HepG2 (cell line): ENCODE data around the gene PIEZO1. TPM values are rescaled to one million over a fixed set of nuclear protein-coding genes. Genes with fewer than 3 reads are reported as not detected.

Experiments used
- ATAC-seq: fragments of 200-7000 bp; cut with Tn5 transposase; 3 replicates; pipeline ENCODE4 v1.9.1; 2020; ENCODE audit warnings: mild to moderate bottlenecking, moderate library complexity
- BruUV-seq: library from RNA; stranded (reverse); fragments of 400-500 nt; replicated peaks from 2 replicates; lab custom pipeline; 2021; lab: Mats Ljungman, UMichigan
- CTCF ChIA-PET: fragments of 300-600 bp; formaldehyde crosslinking; extraction: SDS; loops from one replicate; lab custom pipeline; 2021; ENCODE audit warnings: low total read pairs, inconsistent platforms, low intra/inter-chr PET ratio; lab: Yijun Ruan, JAX
- POLR2A ChIA-PET: fragments of 350-600 bp; sonication (Branson Sonifier 250); formaldehyde crosslinking; loops from one replicate; lab custom pipeline; 2020; ENCODE audit warnings: antibody characterized with exemption, inconsistent platforms; lab: Yijun Ruan, JAX
- DNase-seq: peaks from one replicate; pipeline ENCODE4 v3.0.0-alpha.2; 2015; ENCODE audit warnings: low spot score
- FAIRE-seq: peaks from 3 replicates; lab custom pipeline; 2011; peaks lifted over from hg19 to GRCh38; lab: Jason Lieb, UNC
- H2AFZ ChIP-seq: one replicate; pipeline ENCODE4 v1.6.1; 2011; ENCODE audit warnings: low read length, inconsistent platforms
- H3K27ac ChIP-seq: fragments of 300-600 bp; 3 replicates; pipeline ENCODE4 v1.8.0; 2011; ENCODE audit warnings: mixed run types, mild to moderate bottlenecking, mixed read lengths, low read length, inconsistent platforms; ENCODE audit not compliant: insufficient read depth; ENCODE audit errors: extremely low read length
- H3K27me3 ChIP-seq, 2 experiments: fragments of 200-600 bp in 1 of 2; 2 replicates in 1 of 2; 3 replicates in 1 of 2; pipeline versions ENCODE4 v1.6.0 to v1.8.0; 2011; ENCODE audit warnings: low read length in 2 of 2, mild to moderate bottlenecking in 2 of 2, moderate library complexity in 2 of 2, inconsistent platforms in 1 of 2; ENCODE audit not compliant: insufficient read depth in 2 of 2, control insufficient read depth in 1 of 2
- H3K36me3 ChIP-seq, 2 experiments: fragments of 200-600 bp in 1 of 2; replicated peaks in 1 of 2; 2 replicates in 1 of 2; 3 replicates in 1 of 2; pipeline versions ENCODE4 v1.5.1 to v1.8.0; 2011; ENCODE audit warnings: low read length in 2 of 2, inconsistent platforms in 1 of 2; ENCODE audit not compliant: insufficient read depth in 2 of 2, control insufficient read depth in 1 of 2
- H3K4me1 ChIP-seq: 2 replicates; pipeline ENCODE4 v1.5.1; 2012; ENCODE audit warnings: low read length, inconsistent platforms; ENCODE audit not compliant: insufficient read depth
- H3K4me2 ChIP-seq: 2 replicates; pipeline ENCODE4 v1.6.0; 2011; ENCODE audit warnings: low read depth, low read length, inconsistent platforms
- H3K4me3 ChIP-seq, 3 experiments: fragments of 200-600 bp in 1 of 3; sonication (generic), shearing (Covaris generic) in 1 of 3; replicated peaks in 1 of 3; 2 replicates each; pipeline ENCODE4 v1.5.1; 2011 to 2016; ENCODE audit warnings: low read length in 3 of 3, inconsistent platforms in 2 of 3, low read depth in 2 of 3, mild to moderate bottlenecking in 2 of 3, control low read depth in 1 of 3, mixed read lengths in 1 of 3; ENCODE audit not compliant: insufficient read depth in 1 of 3
- H3K79me2 ChIP-seq: one replicate; pipeline ENCODE4 v1.6.1; 2011; ENCODE audit warnings: low read length, inconsistent platforms; ENCODE audit not compliant: insufficient read depth
- H3K9ac ChIP-seq: 2 replicates; pipeline ENCODE4 v1.6.0; 2011; ENCODE audit warnings: mild to moderate bottlenecking, low read depth, low read length, inconsistent platforms; ENCODE audit not compliant: insufficient read depth
- H3K9me3 ChIP-seq: 2 replicates; pipeline ENCODE4 v1.5.1; 2012; ENCODE audit warnings: mild to moderate bottlenecking, low read length
- H4K20me1 ChIP-seq: 2 replicates; pipeline ENCODE4 v1.6.0; 2011; ENCODE audit warnings: inconsistent platforms, mild to moderate bottlenecking, low read length, moderate library complexity; ENCODE audit not compliant: insufficient read depth
- BORCS8-MEF2B ChIP-seq: sonication (generic); formaldehyde crosslinking; IDR thresholded peaks from 2 replicates; pipeline ENCODE4 v1.8.0; 2022; ENCODE audit warnings: mild to moderate bottlenecking, missing genetic modification reagents
- FOXA1 ChIP-seq, 2 experiments: fragments of 450-650 bp in 1 of 2; sonication (generic) in 1 of 2; formaldehyde crosslinking in 1 of 2; IDR thresholded peaks; 2 replicates each; pipeline versions ENCODE4 v1.4.0 to v1.6.1; 2016 to 2020; ENCODE audit warnings: missing genetic modification reagents in 1 of 2
- MTF1 ChIP-seq: sonication (generic); formaldehyde crosslinking; IDR thresholded peaks from 2 replicates; pipeline ENCODE4 v1.5.0; 2020; ENCODE audit warnings: missing genetic modification reagents
- PCBP1 ChIP-seq: fragments of 200-400 bp; formaldehyde crosslinking; IDR thresholded peaks from 2 replicates; pipeline ENCODE4 v1.6.1; 2017; ENCODE audit warnings: mild to moderate bottlenecking, low read depth, low read length, borderline replicate concordance
- POGK ChIP-seq: sonication (generic); formaldehyde crosslinking; conservative IDR thresholded peaks from 2 replicates; pipeline ENCODE4 v1.8.0; 2022; ENCODE audit warnings: mild to moderate bottlenecking, moderate library complexity, missing genetic modification reagents
- RORA ChIP-seq: sonication (generic); formaldehyde crosslinking; IDR thresholded peaks from 2 replicates; pipeline ENCODE4 v1.5.0; 2020; ENCODE audit warnings: mild to moderate bottlenecking, missing genetic modification reagents, moderate library complexity
- SIN3A ChIP-seq: IDR thresholded peaks from 2 replicates; pipeline ENCODE4 v1.6.1; 2011; ENCODE audit warnings: low read depth, mild to moderate bottlenecking, control low read depth, low read length, borderline replicate concordance
- SIX4 ChIP-seq: sonication (generic); formaldehyde crosslinking; IDR thresholded peaks from 2 replicates; pipeline ENCODE4 v1.4.0; 2020; ENCODE audit warnings: missing genetic modification reagents
- THYN1 ChIP-seq: sonication (generic); formaldehyde crosslinking; IDR thresholded peaks from 2 replicates; pipeline ENCODE4 v1.8.1; 2023; ENCODE audit warnings: low read depth, mild to moderate bottlenecking, moderate library complexity, missing genetic modification reagents, borderline replicate concordance
- TP53 ChIP-seq: sonication (generic); formaldehyde crosslinking; conservative IDR thresholded peaks from 2 replicates; pipeline ENCODE4 v1.4.0; 2020; ENCODE audit warnings: missing genetic modification reagents
- WIZ ChIP-seq: sonication (generic); formaldehyde crosslinking; IDR thresholded peaks from 2 replicates; pipeline ENCODE4 v1.5.1; 2020; ENCODE audit warnings: mild to moderate bottlenecking, missing genetic modification reagents
- ZMAT3 ChIP-seq: sonication (generic); formaldehyde crosslinking; conservative IDR thresholded peaks from 2 replicates; pipeline ENCODE4 v1.7.0; 2021; ENCODE audit warnings: missing genetic modification reagents
- ZNF225 ChIP-seq: sonication (generic); formaldehyde crosslinking; IDR thresholded peaks from 2 replicates; pipeline ENCODE4 v1.4.0; 2020; ENCODE audit warnings: mild to moderate bottlenecking, missing genetic modification reagents
- ZNF501 ChIP-seq: sonication (generic); formaldehyde crosslinking; IDR thresholded peaks from 2 replicates; pipeline ENCODE4 v1.5.1; 2020; ENCODE audit warnings: mild to moderate bottlenecking, moderate library complexity, missing genetic modification reagents
- ZNF768 ChIP-seq: sonication (generic); formaldehyde crosslinking; IDR thresholded peaks from 2 replicates; pipeline ENCODE4 v1.4.0; 2020; ENCODE audit warnings: missing genetic modification reagents
- ZSCAN21 ChIP-seq: sonication (generic); formaldehyde crosslinking; IDR thresholded peaks from 2 replicates; pipeline ENCODE4 v1.8.0; 2022; ENCODE audit warnings: mild to moderate bottlenecking, missing genetic modification reagents, moderate library complexity, borderline replicate concordance
- WGBS: methylation state at CpG from one replicate; pipeline ENCODE4 v1.1.6; 2017; ENCODE audit warnings: low lambda C conversion rate; 5-methylcytosine and 5-hydroxymethylcytosine counted together
- in situ Hi-C: cut with HindIII; loops from 2 replicates; pipeline ENCODE4 v1.10.0; 2017; ENCODE audit warnings: low pct_unique_long_range_greater_than_20kb; ENCODE audit not compliant: extremely low pct_ligation_motif_present
- intact Hi-C: fragments of 100-400 bp; cut with micrococcal nuclease; formaldehyde crosslinking; loops from one replicate; pipeline ENCODE4 v1.10.0; 2022; ENCODE audit not compliant: unreplicated experiment
- polyA plus RNA-seq, 8 experiments: library from polyadenylated mRNA; depleted of rRNA in 3 of 8; stranded (reverse) in 7 of 8; unstranded in 1 of 8; fragments of >200 nt; fragmentation: Illumina TruSeq in 4 of 8; extraction: Trizol in 4 of 8; gene quantifications; 2 replicates each; pipeline versions ENCODE4 v1.2.1 to v1.2.3, GENCODE V29; 2011 to 2016; ENCODE audit warnings: low read depth in 4 of 8, missing spikeins in 1 of 8, mixed read lengths in 1 of 8; ENCODE audit not compliant: insufficient read depth in 1 of 8
- total RNA-seq, 5 experiments: library from RNA; depleted of rRNA; stranded (reverse); fragments of >200 nt; fragmentation: Illumina TruSeq; extraction: Trizol; gene quantifications; 2 replicates each; pipeline ENCODE4 v1.2.3, GENCODE V29; 2016; ENCODE audit warnings: low read depth in 1 of 5

The PIEZO1 gene
- total and polyA plus RNA-seq, 2 of the 13 experiments (the other 11 are each of a cell fraction or from before 2014, with no cell fraction given) = 67.9 to 85.0 TPM

GRCh38 chr16:88737298-88738150 lies 47.5 kb downstream of the PIEZO1 start:
- POLR2A ChIA-PET = interaction anchor here (0.6 to 1.0 kb wide), 5 partner anchors 22 to 433 kb away, joined by 3 to 4 read pairs (median 3); partner anchors contain the start of genes CDH15 and ZC3H18
- no peak overlapping the region for H3K9ac ChIP-seq
- no peak overlapping the region for H2AFZ ChIP-seq
- TSS peak; percentile 54 for BruUV-seq
- CTCF ChIA-PET = interaction anchor here (1.1 to 2.2 kb wide), 4 partner anchors 48 to 430 kb away, joined by 3 to 8 read pairs (median 4); partner anchors contain the start of gene PIEZO1
- no peak overlapping the region for H3K27ac ChIP-seq
- no peaks in the 10 kb centered on the region for H3K4me1 ChIP-seq
- H3K4me3 ChIP-seq = no peak overlapping the region
- FAIRE-seq = peak; percentile 18
- in situ Hi-C loops (no loop called here), intact Hi-C loops (no loop called here)
- no peak overlapping the region for H3K4me2 ChIP-seq
- ATAC-seq = peak; percentile 84
- no peaks in the 10 kb centered on the region; the same call in 1 of the 2 replicates for H4K20me1 ChIP-seq
- H3K27me3 ChIP-seq = no peaks in the 10 kb centered on the region
- peaks cover 39 to 62% of the 10 kb centered on the region in 2 experiments; a peak in 4 of 5 replicates for H3K36me3 ChIP-seq
- no peaks in the 10 kb centered on the region for H3K79me2 ChIP-seq
- peak; percentile 55 for DNase-seq
- no peaks in the 10 kb centered on the region for H3K9me3 ChIP-seq
- 68% methylated on average over 28 of the region's 54 CpGs for WGBS
- peak; percentile 53; the same call in 1 of the 2 replicates for TF ChIP-seq SIN3A
- TF ChIP-seq ZMAT3 (CRISPR knock-in tag) = no peak
- TF ChIP-seq ZNF225 = 0 out of 2 replicates have a peak, but pooled peaks have one; percentile 50
- 0 out of 2 replicates have a peak, but pooled peaks have one; percentile 74 for TF ChIP-seq WIZ (CRISPR knock-in tag)
- no peak for TF ChIP-seq SIX4 (CRISPR knock-in tag)
- TF ChIP-seq ZNF768 (CRISPR knock-in tag) = peak; percentile 60; the same call in 1 of the 2 replicates
- TF ChIP-seq MTF1 (CRISPR knock-in tag) = no peak
- TF ChIP-seq POGK (CRISPR knock-in tag) = peak; percentile 77; the same call in 1 of the 2 replicates
- TF ChIP-seq RORA = no peak
- no peak for TF ChIP-seq FOXA1 (IDR thresholded peaks at IDR 0.05)
- no peak for TF ChIP-seq FOXA1 (CRISPR knock-in tag; IDR thresholded peaks at IDR 0.05)
- TF ChIP-seq BORCS8-MEF2B (CRISPR knock-in tag) = peak; percentile 57; the same call in 1 of the 2 replicates
- TF ChIP-seq ZSCAN21 (CRISPR knock-in tag) = peak; percentile 39; the same call in 1 of the 2 replicates
- TF ChIP-seq PCBP1 = no peak
- no peak for TF ChIP-seq ZNF501 (CRISPR knock-in tag)
- TF ChIP-seq THYN1 = no peak
- no peak for TF ChIP-seq TP53 (CRISPR knock-in tag)
